GM19025 (cell line): ENCODE measurements around the gene PRG2.
A peak's percentile ranks its signal among the peaks of the same experiment; 100 is the strongest.
"Not testable (repeated sequence)": the region's sequence is repeated elsewhere in the genome, so short reads cannot be mapped to it uniquely, and the experiment has no call there.

Experiments
- ATAC-seq: cut with Tn5 transposase; IDR thresholded peaks from one replicate; pipeline ENCODE4 v1.9.1; 2021; ENCODE audit warnings: mild to moderate bottlenecking, low read depth, moderate library complexity; ENCODE audit not compliant: unreplicated experiment

PRG2 gene

DNA sequence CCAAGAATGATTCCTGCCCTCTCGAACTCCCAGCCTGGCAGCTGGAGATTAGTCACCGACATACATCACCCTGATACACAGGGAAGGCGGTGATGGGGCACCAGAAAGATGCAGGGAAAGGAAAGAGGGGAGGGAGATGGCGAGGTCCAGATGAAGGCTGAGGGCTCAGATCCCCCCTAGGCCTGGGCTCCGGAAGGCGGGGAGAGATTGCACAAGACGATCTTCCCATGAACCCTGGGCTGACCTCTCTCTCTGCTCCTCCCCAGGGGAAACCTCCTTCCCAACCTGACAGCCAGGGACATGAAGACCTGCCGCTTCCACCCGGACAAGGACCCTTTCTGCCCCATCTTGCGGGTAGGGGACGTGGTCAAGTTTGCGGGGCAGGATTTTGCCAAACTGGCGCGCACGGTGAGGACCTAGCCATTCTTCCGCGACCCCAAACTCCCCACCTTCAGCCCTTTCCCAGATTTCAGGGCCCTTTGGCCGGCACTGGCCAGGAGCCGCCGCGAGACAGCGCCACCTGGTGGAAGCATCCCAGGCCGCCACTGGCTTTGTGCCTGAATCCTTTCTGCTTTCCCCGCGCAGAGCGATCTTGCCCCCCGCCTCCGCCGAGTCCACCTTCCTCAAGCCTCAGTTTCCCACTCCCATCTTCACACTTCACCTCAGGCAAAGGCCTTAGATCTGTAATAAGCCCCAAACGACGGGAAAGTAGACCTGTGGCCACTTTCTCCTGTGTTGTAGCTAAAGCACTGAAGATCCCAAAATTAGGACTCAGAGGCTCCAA lies 40.8 kb downstream of the PRG2 start:
- no peak for ATAC-seq

DNA sequence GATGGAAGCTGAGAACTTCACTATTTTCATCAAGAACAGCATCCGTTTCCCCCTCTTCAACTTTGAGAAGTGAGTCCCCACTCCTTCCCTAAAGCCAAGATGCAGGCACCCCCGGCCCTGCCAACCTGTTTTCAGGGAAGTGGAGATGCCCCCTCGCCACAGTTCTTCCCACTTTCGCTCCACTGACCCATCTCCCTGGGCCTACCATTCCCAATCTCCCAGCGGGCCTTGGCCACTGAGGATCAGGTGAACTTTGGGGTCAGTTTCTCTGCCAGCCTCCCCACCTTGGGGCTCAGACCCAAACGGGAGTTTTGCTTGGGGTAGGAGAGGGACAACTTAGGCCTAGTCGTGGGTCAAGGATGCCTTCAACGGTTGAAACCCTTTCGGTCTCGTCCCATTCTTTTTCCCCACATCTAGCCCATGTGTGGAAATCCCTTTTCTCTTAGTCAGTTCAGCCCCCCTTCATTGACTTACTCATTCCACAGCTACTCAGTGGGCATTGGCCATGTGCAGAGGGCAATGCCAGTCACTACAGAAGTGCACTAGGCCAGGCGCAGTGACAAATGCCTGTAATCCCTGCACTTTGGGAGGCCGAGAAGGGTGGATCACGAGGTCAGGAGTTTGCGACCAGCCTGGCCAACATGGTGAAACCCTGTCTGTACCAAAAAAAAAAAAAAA lies 41.7 kb downstream of the PRG2 start:
- ATAC-seq = no peak

DNA sequence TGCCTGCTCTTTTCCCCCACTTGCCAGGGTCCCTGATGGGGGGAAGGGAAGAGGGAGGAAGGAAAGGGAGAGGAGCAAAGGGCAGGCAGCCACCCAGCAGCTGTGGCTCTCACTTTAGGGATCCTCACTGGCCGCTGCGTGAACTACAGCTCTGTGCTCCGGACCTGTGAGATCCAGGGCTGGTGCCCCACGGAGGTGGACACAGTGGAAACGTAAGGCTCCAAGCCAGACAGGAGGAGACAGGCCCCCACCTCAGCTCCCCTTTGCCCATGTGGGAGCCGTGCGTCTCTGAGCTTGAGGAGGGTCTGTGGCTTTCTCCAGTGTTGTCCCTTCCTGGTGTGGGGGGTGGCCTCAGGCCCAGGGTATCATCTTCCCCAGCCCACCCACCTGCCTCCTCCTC lies 42.4 kb downstream of the PRG2 start:
- no peak for ATAC-seq

DNA sequence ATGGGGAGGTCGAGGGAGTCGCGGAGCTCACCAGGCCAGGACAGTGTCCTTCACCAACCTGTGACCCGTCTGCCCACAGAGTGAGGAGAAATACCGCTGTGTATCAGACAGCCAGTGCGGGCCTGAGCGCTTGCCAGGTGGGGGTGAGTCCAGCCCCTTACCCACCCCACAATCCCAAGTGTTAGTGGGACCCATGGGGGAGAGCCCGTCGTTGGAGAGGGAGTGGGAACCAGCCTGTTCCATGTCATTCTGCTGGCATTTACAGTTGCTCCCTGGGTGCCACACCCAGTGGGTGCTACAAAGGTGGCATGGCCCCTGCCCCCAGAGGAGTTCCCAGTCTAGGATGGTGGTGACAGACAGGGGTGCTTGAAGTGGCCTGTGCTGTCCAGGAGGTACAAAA lies 43.1 kb downstream of the PRG2 start:
- ATAC-seq = no peak

DNA sequence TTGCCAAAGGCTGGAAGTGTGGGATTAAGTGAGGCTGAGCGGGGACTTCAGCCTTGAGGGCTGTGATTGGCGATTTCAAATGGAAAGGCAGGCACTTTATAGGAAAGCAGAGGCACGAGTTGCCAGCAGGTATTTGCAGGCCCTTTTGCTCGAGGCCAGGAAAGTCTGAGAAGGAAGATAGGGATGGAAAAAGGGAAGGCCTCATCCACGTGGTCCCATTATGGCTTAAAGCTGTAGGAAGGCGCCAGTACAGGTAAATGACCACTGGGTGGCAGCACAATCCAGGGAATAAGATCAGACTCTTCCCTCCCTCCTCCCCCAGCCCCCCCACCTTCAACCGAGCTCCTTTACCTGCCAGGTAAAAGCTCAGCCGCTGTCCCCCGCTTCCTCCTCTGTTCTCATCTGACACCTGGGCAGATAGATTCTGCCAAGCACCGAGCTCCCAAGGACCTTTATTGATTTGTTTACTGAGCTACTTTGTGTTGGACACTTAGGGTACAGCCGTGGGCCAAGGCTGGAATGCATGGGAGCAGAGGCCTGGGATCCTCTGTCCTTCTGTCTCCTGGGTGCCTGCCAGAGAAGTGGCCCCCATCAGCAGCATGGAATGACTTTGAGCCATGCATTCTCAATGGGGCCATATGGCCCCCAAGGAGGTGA lies 44.8 kb downstream of the PRG2 start:
- ATAC-seq = peak; percentile 58

DNA sequence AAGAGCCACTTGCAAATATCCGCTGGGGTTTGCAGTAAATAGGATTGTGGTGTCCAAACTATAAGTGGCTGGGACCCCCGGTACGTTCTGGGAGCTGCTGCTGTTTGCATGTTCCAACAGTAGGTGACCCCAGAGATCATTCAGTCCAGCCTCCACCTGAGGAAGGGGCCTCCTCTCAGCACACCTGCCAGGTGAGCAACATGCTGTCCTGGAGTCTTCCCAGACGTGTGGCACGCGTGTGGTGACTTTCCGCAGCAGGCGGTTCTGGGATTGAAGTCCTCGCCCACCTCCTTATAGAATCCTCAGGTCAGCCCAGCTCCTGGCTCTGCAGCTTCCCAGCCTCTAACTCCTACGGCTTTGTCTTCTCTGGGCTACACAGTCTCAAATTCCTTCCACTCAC lies 45.6 kb downstream of the PRG2 start:
- ATAC-seq = no peak

DNA sequence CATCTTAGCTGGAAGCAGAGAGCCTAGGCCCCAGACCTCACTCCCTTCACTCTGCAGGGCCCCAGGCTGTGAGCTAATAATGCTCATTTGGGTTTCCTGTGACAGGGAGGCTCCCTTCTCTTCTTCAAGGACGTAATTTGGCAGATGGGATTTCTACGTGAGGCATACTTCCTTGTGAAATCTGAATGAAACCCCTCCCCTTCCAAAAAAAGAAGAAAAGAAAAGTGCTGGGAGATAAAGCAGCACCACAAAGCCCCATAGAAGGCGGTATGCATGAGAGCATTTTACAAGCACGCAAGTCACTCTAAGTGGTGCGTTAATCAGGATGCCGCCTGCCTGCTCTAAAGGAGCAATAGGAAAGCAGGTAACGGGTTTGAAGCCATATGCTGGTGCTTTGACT lies 46.6 kb downstream of the PRG2 start:
- ATAC-seq = no peak

DNA sequence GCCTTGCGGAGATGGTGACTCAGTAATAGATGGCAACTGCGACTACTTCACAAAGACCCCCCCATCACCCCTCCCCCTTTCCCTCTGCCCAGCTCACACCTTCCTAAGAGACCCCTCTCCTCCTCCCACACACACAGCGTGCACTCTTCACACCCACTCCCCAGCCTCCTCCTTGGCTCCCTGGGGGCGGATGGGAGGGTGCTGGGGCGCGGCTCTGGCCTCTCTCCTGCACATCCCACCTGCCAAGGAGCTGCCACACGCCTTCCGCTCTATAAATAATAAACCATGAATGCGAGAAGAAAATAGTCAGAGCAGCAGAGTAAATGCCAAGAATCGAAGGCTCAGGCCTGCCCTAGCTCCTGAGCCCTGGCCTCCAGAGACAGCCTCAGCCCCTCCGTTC lies 47.7 kb downstream of the PRG2 start:
- no peak for ATAC-seq

DNA sequence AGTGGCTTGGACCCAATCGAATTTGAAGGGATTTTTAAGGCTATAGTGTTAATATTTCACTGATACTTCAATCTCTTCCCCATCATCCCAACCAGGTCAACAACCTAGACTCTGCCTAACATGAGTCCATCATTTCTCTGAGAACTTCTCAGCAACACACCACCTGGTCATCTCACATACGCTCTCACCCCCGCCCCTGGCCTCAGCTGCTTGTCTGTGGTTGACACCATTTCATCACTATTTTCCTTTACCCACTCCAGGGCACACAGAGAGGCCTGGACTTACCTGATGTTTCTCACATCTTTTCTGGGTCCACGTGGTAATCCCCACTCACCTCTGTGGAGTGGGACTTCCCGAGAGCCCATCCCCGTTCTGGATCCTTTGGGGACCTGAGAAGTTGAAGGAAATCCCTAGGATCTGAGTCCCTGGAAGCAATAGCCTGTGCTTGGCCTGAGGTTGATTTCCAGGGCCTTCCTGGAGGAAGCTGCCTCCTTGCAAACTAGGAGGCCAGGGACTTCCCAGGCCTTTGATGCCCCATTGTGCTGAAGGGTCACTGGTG lies 49.1 kb downstream of the PRG2 start:
- no peak for ATAC-seq

DNA sequence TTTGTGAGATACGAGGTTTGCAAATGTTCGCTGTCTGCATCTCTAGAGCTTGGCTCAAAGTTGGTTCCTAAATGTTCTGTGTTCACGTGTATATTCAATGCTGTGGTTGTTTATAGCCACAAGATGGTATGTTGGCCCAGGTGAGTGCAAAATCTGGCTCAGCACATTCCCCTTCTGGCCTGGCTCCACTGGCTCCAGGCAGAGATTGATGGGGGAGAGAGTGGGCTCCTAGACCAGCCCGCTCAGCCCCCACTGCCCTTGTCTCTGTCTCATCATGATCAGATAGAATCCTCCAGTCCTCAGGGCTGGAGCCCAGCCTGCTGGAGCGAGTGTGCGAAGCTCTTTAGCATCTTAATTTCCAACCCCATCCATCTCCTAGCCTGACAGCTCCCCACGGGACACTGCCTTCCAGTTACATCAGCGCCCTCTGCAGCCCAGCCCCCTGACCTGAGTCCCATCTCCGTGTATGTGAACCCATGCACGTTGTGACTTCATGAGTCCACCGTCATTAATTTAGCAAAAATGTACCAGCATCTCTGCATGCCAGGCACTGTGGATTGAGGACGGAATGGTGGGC lies 50.3 kb downstream of the PRG2 start:
- no peak for ATAC-seq

DNA sequence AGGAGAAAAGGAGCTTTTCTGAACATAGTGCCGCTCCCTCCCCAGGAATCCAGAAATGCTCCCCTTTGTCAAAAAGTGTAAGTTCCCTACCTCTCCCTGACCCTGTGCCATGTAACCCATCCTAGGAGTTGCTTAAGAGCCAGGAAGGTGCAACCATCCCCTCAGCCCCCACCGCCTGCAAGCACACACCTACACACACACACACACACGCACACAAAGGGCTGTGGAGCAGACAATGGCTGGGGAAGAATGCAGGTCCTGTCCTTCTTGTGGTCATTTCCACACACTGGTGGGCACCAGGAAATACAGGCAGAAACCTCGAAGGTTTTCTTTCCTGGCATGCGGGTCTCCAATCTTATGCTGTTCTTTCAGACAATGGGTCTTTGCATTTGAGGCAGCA lies 51.1 kb downstream of the PRG2 start:
- no peak for ATAC-seq

DNA sequence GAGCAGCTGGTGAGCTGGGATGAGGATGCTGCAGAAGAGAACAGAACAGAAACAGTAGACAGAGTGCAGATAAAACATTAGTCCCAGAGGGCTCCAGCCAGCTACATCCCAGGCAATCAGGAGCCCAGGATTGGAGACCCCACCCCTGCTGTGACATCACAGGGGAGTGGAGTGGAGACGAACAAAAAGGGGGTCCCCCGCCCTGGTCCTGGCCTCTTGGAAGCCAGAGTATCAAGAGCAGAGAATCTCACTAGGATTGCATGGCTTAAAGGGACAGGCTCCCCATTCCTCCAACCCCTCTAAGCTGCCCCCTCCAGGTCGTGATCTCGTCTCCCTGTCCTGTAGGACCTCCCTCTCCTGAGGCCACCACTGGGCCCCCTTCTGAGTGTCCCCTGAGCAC lies 52.3 kb downstream of the PRG2 start, which contains the start of gene P2RX3:
P2RX3 (plus strand) TSS at position 211 of the 400 bp plus-strand sequence. CDS start 199 bp downstream, outside the sequence.
- no peak for ATAC-seq

DNA sequence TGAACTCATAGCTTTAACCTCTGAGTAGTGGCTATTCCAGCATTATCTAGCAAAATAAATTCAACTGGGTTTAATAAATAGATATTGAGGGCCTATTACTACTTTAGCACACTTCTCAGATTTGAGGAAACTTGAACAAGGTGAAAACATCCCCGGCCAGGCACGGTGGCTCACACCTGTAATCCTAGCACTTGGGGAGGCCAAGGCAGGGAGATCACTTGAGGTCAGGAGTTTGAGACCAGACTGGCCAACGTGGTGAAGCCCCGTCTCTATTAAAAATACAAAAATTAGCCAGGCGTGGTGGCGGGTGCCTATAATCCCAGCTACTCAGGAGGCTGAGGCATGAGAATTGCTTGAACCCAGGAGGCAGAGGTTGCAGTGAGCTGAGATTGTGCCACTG lies 53.6 kb downstream of the PRG2 start:
- ATAC-seq = not testable (repeated sequence)
